K562 (cell line): Measurements from ENCODE around the gene SF3B4. TPM values are rescaled to one million over a fixed set of nuclear protein-coding genes. Genes with fewer than 3 reads are reported as not detected.
A peak's percentile ranks its signal among the peaks of the same experiment; 100 is the strongest.

Source experiments
- CBFA2T3 ChIP-seq: fragments of 450-650 bp; IDR thresholded peaks from 2 replicates; pipeline ENCODE4 v1.6.1; 2017
- CEBPB ChIP-seq: fragments of 450-650 bp; IDR thresholded peaks from 2 replicates; pipeline ENCODE4 v1.6.1; 2016; ENCODE audit warnings: missing genetic modification characterization, missing compliant biosample characterization
- ESRRA ChIP-seq: fragments of 450-650 bp; IDR thresholded peaks from 2 replicates; pipeline ENCODE4 v1.6.1; 2014; ENCODE audit warnings: low read depth, mild to moderate bottlenecking, moderate library complexity, borderline replicate concordance
- FOXP1 ChIP-seq: sonication (generic); formaldehyde crosslinking; IDR thresholded peaks from 2 replicates; pipeline ENCODE4 v1.8.0; 2022; ENCODE audit warnings: mild to moderate bottlenecking, missing genetic modification reagents
- GTF2A2 ChIP-seq: IDR thresholded peaks from 2 replicates; pipeline ENCODE4 v1.6.1; 2016; ENCODE audit warnings: mild to moderate bottlenecking, missing genetic modification characterization, missing compliant biosample characterization
- HMG20B ChIP-seq: fragments of 250-450 bp; sonication (Bioruptor Pico); IDR thresholded peaks from 2 replicates; pipeline ENCODE4 v1.5.0; 2021; ENCODE audit warnings: mild to moderate bottlenecking
- HNRNPH1 ChIP-seq: fragments of 200-400 bp; formaldehyde crosslinking; optimal IDR thresholded peaks from 2 replicates; pipeline ENCODE3; 2017; ENCODE audit warnings: low read depth, mild to moderate bottlenecking, low read length, moderate library complexity
- MTA2 ChIP-seq: fragments of 450-650 bp; IDR thresholded peaks from 2 replicates; pipeline ENCODE4 v1.6.1; 2016; ENCODE audit warnings: low read depth
- NCOA6 ChIP-seq: fragments of 450-650 bp; IDR thresholded peaks from 2 replicates; pipeline ENCODE4 v1.6.1; 2017; ENCODE audit warnings: mild to moderate bottlenecking
- SRSF7 ChIP-seq: fragments of 200-400 bp; formaldehyde crosslinking; optimal IDR thresholded peaks from 2 replicates; pipeline ENCODE3; 2017; ENCODE audit warnings: mild to moderate bottlenecking, low read depth, low read length
- TCF3 ChIP-seq: sonication (generic); formaldehyde crosslinking; IDR thresholded peaks from 2 replicates; pipeline ENCODE4 v1.4.0; 2020; ENCODE audit warnings: mild to moderate bottlenecking, missing genetic modification reagents
- TEAD1 ChIP-seq, 2 experiments: fragments of 450-650 bp in 1 of 2; sonication (generic) in 1 of 2; formaldehyde crosslinking; IDR thresholded peaks; 2 replicates each; pipeline versions ENCODE4 v1.4.0 to v1.8.0; 2020 to 2022; ENCODE audit warnings: mild to moderate bottlenecking in 2 of 2, missing genetic modification reagents in 1 of 2
- TEAD2 ChIP-seq: fragments of 450-650 bp; IDR thresholded peaks from 2 replicates; pipeline ENCODE4 v1.6.1; 2016; ENCODE audit warnings: missing genetic modification characterization, control low read depth, missing compliant biosample characterization
- TRIM28 ChIP-seq: fragments of 450-650 bp; IDR thresholded peaks from 2 replicates; pipeline ENCODE4 v1.6.1; 2017
- ZNF184 ChIP-seq: sonication (generic); formaldehyde crosslinking; IDR thresholded peaks from 2 replicates; pipeline ENCODE4 v1.5.0; 2020; ENCODE audit warnings: missing genetic modification reagents
- ZNF408 ChIP-seq: fragments of 250-450 bp; sonication (Bioruptor Pico); IDR thresholded peaks from 2 replicates; pipeline ENCODE4 v1.4.0; 2020; ENCODE audit warnings: low read depth, mild to moderate bottlenecking, moderate library complexity
- ZZZ3 ChIP-seq: fragments of 450-650 bp; IDR thresholded peaks from 2 replicates; pipeline ENCODE4 v1.6.1; 2016; ENCODE audit warnings: antibody characterized with exemption, mild to moderate bottlenecking, moderate library complexity
- polyA plus RNA-seq, 8 experiments: library from polyadenylated mRNA; depleted of rRNA in 4 of 8; stranded (reverse) in 5 of 8; unstranded in 3 of 8; fragments of >200 nt; fragmentation: Nextera tagmentation in 2 of 8; fragmentation: Illumina TruSeq in 1 of 8; extraction: Ambion mirVana in 2 of 8; extraction: Trizol in 1 of 8; gene quantifications; 2 replicates each; pipeline versions ENCODE4 v1.2.1 to v1.2.3, GENCODE V29; 2011 to 2014; ENCODE audit warnings: inconsistent platforms in 1 of 8, missing spikeins in 1 of 8
- total RNA-seq, 7 experiments: library from RNA; depleted of rRNA in 6 of 7; stranded (reverse); fragments of >200 nt in 6 of 7; fragmentation: Illumina TruSeq in 2 of 7; extraction: Trizol in 2 of 7; gene quantifications; 2 replicates each; pipeline versions ENCODE4 v1.2.1 to v1.2.3, GENCODE V29; 2011 to 2021; ENCODE audit warnings: low replicate concordance in 1 of 7
- TF ChIP-seq, protein P1 (sequence below): fragments of 250-450 bp; sonication (Bioruptor Pico); IDR thresholded peaks from 2 replicates; pipeline ENCODE4 v1.9.0; 2021; ENCODE audit warnings: mild to moderate bottlenecking
- TF ChIP-seq, protein P2 (sequence below), 2 experiments: fragments of 450-650 bp in 1 of 2; IDR thresholded peaks; 2 replicates each; pipeline ENCODE4 v1.6.1; 2011 to 2017; ENCODE audit warnings: low read depth in 2 of 2, antibody characterized with exemption in 1 of 2, borderline replicate concordance in 1 of 2, low read length in 1 of 2, mild to moderate bottlenecking in 1 of 2, mixed read lengths in 1 of 2; ENCODE audit not compliant: control insufficient read depth in 1 of 2
- TF ChIP-seq, protein P3 (sequence below): fragments of 250-450 bp; sonication (Bioruptor Pico); IDR thresholded peaks from 2 replicates; pipeline ENCODE4 v1.4.0; 2020; ENCODE audit warnings: mild to moderate bottlenecking
- TF ChIP-seq, protein P4 (sequence below): conservative IDR thresholded peaks from 2 replicates; pipeline ENCODE4 v1.6.1; 2011; ENCODE audit warnings: low read depth, mild to moderate bottlenecking, low read length; ENCODE audit not compliant: control insufficient read depth
- TF ChIP-seq, protein P5 (sequence below): fragments of 450-650 bp; formaldehyde crosslinking; IDR thresholded peaks from 2 replicates; pipeline ENCODE4 v1.4.0; 2020; ENCODE audit warnings: mild to moderate bottlenecking

Gene SF3B4
- total and polyA plus RNA-seq, 9 of the 15 experiments (the other 6 are each of a cell fraction or from before 2014, with no cell fraction given) = 3.0 to 88.0 (median 26.1) TPM

DNA sequence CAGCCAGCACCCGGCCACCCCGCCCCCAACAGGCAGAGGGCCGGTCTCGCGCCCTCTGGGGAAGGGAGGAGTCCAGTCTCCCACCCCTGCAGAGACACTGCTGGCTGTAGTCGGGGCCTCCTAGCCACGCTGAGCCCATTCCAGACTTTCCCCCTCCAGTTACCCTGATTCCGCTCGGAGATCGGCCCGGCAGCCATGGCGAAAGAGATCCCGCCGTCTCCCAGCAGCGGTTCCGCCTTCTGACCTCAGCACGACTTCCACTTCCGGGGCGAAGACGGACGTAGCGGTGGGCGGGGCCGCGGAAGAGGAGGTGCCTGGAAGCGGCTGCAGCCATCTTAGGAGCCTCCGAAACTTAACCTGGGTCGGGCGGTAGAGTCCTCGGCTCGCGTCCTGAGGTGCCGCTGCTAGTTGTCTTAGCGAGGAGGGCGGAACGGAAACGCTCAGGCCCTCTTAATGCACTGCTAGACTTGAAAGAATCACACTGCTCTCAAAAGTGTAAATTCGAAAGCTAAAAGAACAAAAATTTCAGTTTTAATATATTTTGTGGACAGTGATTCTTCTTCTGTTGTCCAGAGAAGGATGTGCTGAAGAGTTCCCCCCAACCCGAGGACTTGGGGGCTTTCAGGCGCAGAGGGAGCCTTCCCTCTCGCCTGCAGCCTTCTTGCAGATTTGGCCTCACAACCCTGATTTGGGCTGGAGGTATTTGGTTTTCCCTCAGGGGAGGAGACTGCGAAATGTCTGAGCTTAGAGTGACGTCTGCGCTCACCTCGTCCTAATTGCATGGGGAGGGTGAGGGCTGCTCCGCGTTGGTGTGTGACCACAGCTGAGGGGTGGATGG lies at the start of gene SF3B4 (continued):
- TF ChIP-seq HMG20B (CRISPR knock-in tag) (no peak), TEAD2 (tag) (no peak), MTA2 (peak; percentile 77), TCF3 (CRISPR knock-in tag) (no peak), CEBPB (tag) (peak; percentile 27; the same call in 1 of the 2 replicates), NCOA6 (no peak), GTF2A2 (tag) (no peak), TRIM28 (no peak), ZZZ3 (no peak), ESRRA (peak; percentile 75; the same call in 1 of the 2 replicates), CBFA2T3 (no peak), ZNF184 (CRISPR knock-in tag) (no peak), TEAD1 (CRISPR knock-in tag; IDR thresholded peaks at IDR 0.05) (no peak), HNRNPH1 (no peak), SRSF7 (no peak), FOXP1 (CRISPR knock-in tag) (no peak), ZNF408 (no peak)
- TF ChIP-seq, protein P1, sequence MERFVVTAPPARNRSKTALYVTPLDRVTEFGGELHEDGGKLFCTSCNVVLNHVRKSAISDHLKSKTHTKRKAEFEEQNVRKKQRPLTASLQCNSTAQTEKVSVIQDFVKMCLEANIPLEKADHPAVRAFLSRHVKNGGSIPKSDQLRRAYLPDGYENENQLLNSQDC (CRISPR knock-in tag) = no peak
- TF ChIP-seq, protein P2, sequence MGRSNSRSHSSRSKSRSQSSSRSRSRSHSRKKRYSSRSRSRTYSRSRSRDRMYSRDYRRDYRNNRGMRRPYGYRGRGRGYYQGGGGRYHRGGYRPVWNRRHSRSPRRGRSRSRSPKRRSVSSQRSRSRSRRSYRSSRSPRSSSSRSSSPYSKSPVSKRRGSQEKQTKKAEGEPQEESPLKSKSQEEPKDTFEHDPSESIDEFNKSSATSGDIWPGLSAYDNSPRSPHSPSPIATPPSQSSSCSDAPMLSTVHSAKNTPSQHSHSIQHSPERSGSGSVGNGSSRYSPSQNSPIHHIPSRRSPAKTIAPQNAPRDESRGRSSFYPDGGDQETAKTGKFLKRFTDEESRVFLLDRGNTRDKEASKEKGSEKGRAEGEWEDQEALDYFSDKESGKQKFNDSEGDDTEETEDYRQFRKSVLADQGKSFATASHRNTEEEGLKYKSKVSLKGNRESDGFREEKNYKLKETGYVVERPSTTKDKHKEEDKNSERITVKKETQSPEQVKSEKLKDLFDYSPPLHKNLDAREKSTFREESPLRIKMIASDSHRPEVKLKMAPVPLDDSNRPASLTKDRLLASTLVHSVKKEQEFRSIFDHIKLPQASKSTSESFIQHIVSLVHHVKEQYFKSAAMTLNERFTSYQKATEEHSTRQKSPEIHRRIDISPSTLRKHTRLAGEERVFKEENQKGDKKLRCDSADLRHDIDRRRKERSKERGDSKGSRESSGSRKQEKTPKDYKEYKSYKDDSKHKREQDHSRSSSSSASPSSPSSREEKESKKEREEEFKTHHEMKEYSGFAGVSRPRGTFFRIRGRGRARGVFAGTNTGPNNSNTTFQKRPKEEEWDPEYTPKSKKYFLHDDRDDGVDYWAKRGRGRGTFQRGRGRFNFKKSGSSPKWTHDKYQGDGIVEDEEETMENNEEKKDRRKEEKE (IDR thresholded peaks at IDR 0.05; ENCODE audit: borderline replicate concordance in 1 of 2, control insufficient read depth in 1 of 2, low read depth in 2 of 2, low read length in 1 of 2) = no peak
- TF ChIP-seq, protein P3, sequence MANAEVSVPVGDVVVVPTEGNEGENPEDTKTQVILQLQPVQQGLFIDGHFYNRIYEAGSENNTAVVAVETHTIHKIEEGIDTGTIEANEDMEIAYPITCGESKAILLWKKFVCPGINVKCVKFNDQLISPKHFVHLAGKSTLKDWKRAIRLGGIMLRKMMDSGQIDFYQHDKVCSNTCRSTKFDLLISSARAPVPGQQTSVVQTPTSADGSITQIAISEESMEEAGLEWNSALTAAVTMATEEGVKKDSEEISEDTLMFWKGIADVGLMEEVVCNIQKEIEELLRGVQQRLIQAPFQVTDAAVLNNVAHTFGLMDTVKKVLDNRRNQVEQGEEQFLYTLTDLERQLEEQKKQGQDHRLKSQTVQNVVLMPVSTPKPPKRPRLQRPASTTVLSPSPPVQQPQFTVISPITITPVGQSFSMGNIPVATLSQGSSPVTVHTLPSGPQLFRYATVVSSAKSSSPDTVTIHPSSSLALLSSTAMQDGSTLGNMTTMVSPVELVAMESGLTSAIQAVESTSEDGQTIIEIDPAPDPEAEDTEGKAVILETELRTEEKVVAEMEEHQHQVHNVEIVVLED (CRISPR knock-in tag) = 0 out of 2 replicates have a peak, but pooled peaks have one; percentile 59
- TF ChIP-seq, protein P4, sequence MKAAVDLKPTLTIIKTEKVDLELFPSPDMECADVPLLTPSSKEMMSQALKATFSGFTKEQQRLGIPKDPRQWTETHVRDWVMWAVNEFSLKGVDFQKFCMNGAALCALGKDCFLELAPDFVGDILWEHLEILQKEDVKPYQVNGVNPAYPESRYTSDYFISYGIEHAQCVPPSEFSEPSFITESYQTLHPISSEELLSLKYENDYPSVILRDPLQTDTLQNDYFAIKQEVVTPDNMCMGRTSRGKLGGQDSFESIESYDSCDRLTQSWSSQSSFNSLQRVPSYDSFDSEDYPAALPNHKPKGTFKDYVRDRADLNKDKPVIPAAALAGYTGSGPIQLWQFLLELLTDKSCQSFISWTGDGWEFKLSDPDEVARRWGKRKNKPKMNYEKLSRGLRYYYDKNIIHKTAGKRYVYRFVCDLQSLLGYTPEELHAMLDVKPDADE = no peak
- TF ChIP-seq, protein P5, sequence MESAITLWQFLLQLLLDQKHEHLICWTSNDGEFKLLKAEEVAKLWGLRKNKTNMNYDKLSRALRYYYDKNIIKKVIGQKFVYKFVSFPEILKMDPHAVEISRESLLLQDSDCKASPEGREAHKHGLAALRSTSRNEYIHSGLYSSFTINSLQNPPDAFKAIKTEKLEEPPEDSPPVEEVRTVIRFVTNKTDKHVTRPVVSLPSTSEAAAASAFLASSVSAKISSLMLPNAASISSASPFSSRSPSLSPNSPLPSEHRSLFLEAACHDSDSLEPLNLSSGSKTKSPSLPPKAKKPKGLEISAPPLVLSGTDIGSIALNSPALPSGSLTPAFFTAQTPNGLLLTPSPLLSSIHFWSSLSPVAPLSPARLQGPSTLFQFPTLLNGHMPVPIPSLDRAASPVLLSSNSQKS (CRISPR knock-in tag) = no peak
